NCI-H2196 treated with DMSO at 0.1 percent for 48 hours (cell line): ENCODE results near the gene SPTB.

Source experiments
- DNase-seq: peaks from one replicate; lab custom pipeline; 2025; ENCODE audit not compliant: unreplicated experiment; lab: John Stamatoyannopoulos, UW

SPTB gene

DNA sequence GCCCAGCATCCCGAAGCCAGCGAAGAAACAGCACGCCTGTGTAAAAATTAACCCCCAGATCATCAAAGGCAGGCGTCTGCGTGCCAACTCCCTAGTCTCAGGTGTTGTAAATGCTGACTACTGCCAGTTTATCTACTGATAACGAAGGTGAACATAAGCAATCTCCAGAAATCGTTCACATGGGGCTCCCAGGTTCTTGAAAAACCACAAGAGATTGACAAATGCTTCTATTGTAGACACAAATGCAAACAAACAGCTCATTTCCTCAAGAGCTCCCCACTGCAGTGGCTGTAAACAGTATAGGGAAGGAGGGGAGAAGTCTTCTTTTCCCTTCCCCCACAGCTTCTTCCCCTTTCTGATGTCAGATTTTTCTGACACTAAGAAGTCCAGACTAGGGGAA is 180.8 kb downstream of the SPTB start:
- DNase-seq, result no peak

DNA sequence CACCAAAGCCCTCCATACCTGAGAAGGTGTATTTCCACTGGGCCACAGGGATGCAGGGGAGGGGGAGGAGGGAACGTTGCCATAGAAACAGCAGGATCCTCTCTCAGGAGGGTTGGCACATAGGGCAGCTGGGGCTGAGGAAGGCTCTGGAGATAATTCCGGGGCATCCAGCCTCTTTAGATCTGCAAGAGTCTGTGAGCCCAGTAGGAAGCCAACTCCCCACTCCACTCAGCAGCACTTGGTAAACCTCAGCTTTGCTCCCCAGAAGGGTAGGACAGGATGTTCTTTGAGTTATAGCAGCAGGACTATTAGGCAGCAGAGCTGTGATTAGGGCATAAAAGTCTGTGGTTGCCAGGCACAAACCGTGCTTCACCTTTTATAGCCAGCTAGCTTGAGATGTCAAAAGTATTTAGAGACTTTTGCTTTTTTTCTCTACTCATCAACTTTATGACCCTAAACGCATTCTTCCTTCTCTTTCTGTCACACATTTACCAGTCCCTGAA is 183.3 kb downstream of the SPTB start:
- DNase-seq, result no peak
